Measurements from ENCODE around the gene IL32.
"Not testable (repeated sequence)": the region's sequence is repeated elsewhere in the genome, so short reads cannot be mapped to it uniquely, and the experiment has no call there.

Gene IL32

GRCh38 chr16:3063625-3064386 is 1.6 kb upstream of the IL32 start:
- DNase-seq, result no peak
- H3K9me3 ChIP-seq (ENCODE audit: severe bottlenecking), result no peaks in the 10 kb centered on the region
- no peak overlapping the region for H3K4me3 ChIP-seq (ENCODE audit: low read depth, low read length)
- H3K36me3 ChIP-seq, result no peaks in the 10 kb centered on the region
- TF ChIP-seq, protein P1, sequence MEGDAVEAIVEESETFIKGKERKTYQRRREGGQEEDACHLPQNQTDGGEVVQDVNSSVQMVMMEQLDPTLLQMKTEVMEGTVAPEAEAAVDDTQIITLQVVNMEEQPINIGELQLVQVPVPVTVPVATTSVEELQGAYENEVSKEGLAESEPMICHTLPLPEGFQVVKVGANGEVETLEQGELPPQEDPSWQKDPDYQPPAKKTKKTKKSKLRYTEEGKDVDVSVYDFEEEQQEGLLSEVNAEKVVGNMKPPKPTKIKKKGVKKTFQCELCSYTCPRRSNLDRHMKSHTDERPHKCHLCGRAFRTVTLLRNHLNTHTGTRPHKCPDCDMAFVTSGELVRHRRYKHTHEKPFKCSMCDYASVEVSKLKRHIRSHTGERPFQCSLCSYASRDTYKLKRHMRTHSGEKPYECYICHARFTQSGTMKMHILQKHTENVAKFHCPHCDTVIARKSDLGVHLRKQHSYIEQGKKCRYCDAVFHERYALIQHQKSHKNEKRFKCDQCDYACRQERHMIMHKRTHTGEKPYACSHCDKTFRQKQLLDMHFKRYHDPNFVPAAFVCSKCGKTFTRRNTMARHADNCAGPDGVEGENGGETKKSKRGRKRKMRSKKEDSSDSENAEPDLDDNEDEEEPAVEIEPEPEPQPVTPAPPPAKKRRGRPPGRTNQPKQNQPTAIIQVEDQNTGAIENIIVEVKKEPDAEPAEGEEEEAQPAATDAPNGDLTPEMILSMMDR (IDR thresholded peaks at IDR 0.05; ENCODE audit: low read depth, low read length), result no peak
- no peaks in the 10 kb centered on the region for H3K27me3 ChIP-seq (ENCODE audit: insufficient read depth, low read depth, severe bottlenecking)
- no peak overlapping the region for H3K27ac ChIP-seq

GRCh38 chr16:3065742-3066439 is 451 bp downstream of the IL32 start:
- H3K36me3 ChIP-seq, result no peaks in the 10 kb centered on the region
- no peaks in the 10 kb centered on the region for H3K27me3 ChIP-seq (ENCODE audit: insufficient read depth, low read depth, severe bottlenecking)
- TF ChIP-seq, protein P1 (IDR thresholded peaks at IDR 0.05; ENCODE audit: low read depth, low read length), result no peak
- no peak for DNase-seq
- no peak overlapping the region for H3K4me3 ChIP-seq (ENCODE audit: low read depth, low read length)
- H3K27ac ChIP-seq, result no peak overlapping the region; the same call in 1 of the 2 replicates
- H3K9me3 ChIP-seq (ENCODE audit: severe bottlenecking), result no peaks in the 10 kb centered on the region

- no peak for DNase-seq
- H3K9me3 ChIP-seq (ENCODE audit: severe bottlenecking), result no peaks in the 10 kb centered on the region
- H3K27ac ChIP-seq, result no peak overlapping the region; the same call in 1 of the 2 replicates
- no peaks in the 10 kb centered on the region for H3K27me3 ChIP-seq (ENCODE audit: insufficient read depth, low read depth, severe bottlenecking)
- TF ChIP-seq, protein P1 (IDR thresholded peaks at IDR 0.05; ENCODE audit: low read depth, low read length), result no peak
- H3K36me3 ChIP-seq, result no peaks in the 10 kb centered on the region
- H3K4me3 ChIP-seq (ENCODE audit: low read depth, low read length), result no peak overlapping the region
Observed at GRCh38 chr16:3066440-3066748, 954 bp downstream of the IL32 start.

- no peak for DNase-seq
- no peaks in the 10 kb centered on the region for H3K9me3 ChIP-seq (ENCODE audit: severe bottlenecking)
- no peak overlapping the region for H3K27ac ChIP-seq
Observed at GRCh38 chr16:3068487-3068886, 3.0 kb downstream of the IL32 start.

GRCh38 chr16:3069146-3069545 is 3.7 kb downstream of the IL32 start:
- not testable (repeated sequence) for H3K27ac ChIP-seq; H3K9me3 ChIP-seq (ENCODE audit: severe bottlenecking)

More at GRCh38 chr16:3068487-3068886, 3.0 kb downstream of the IL32 start:
- no peaks in the 10 kb centered on the region for H3K36me3 ChIP-seq
- no peak overlapping the region for H3K4me3 ChIP-seq (ENCODE audit: low read depth, low read length)
- TF ChIP-seq, protein P1 (IDR thresholded peaks at IDR 0.05; ENCODE audit: low read depth, low read length), result no peak
- H3K27me3 ChIP-seq (ENCODE audit: insufficient read depth, low read depth, severe bottlenecking), result no peaks in the 10 kb centered on the region

DNA sequence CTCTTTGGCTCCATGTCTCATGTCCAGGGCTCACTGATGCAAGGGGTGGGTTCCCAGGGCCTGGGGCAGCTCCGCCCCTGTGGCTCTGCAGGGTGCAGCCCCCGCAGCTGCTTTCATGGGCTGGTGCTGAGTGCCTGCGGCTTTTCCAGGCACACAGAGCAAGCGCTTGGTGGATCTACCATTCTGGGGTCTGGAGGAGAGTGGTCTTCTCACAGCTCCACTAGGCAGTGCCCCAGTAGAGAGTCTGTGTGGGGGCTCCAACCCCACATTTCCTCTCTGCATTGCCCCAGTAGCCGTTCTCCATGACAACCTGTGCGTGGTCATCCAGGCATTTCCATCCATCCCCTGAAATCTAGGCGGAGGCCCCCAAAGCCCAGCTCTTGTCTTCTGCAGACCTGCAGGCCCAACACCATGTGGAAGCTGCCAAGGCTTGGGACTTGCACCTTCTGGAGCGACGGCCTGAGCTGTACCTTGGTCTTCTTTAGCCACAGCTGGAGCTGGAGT is 5.2 kb downstream of the IL32 start:
- Histone ChIP-seq H3K27me3 (ENCODE audit: insufficient read depth, low read depth, severe bottlenecking) (no peaks in the 10 kb centered on the region), H3K36me3 (no peaks in the 10 kb centered on the region), H3K27ac (no peak overlapping the region), H3K9me3 (ENCODE audit: severe bottlenecking) (no peaks in the 10 kb centered on the region), H3K4me3 (ENCODE audit: low read depth, low read length) (no peak overlapping the region)
- no peak for DNase-seq
- TF ChIP-seq, protein P1 (IDR thresholded peaks at IDR 0.05; ENCODE audit: low read depth, low read length), result no peak

More at GRCh38 chr16:3069146-3069545, 3.7 kb downstream of the IL32 start:
- not testable (repeated sequence) for H3K36me3 ChIP-seq; DNase-seq; H3K27me3 ChIP-seq (ENCODE audit: insufficient read depth, low read depth, severe bottlenecking); H3K4me3 ChIP-seq (ENCODE audit: low read depth, low read length)

Measured in WERI-Rb-1 (cell line).